Osteoblast (primary cell): Measurements from ENCODE around the gene GGA1. TPM values are rescaled to one million over a fixed set of nuclear protein-coding genes. Genes with fewer than 3 reads are reported as not detected.

Experiments used
- DNase-seq: peaks from one replicate; pipeline ENCODE4 v3.0.0; 2011; ENCODE audit warnings: low spot score, mixed read lengths; ENCODE audit not compliant: insufficient read length; ENCODE audit errors: missing footprints
- H2AFZ ChIP-seq: 2 replicates; pipeline ENCODE4 v1.6.0; 2011; ENCODE audit warnings: mild to moderate bottlenecking, low read length
- H3K27ac ChIP-seq: 2 replicates; pipeline ENCODE4 v1.5.1; 2011; ENCODE audit warnings: mild to moderate bottlenecking, low read depth, low read length, moderate library complexity
- H3K27me3 ChIP-seq: 2 replicates; pipeline ENCODE4 v1.6.0; 2012; ENCODE audit warnings: mild to moderate bottlenecking, control low read depth, inconsistent platforms, low read length, moderate library complexity; ENCODE audit not compliant: insufficient read depth
- H3K36me3 ChIP-seq: 2 replicates; pipeline ENCODE4 v1.5.1; 2011; ENCODE audit warnings: mild to moderate bottlenecking, low read length, control low read depth, moderate library complexity; ENCODE audit not compliant: insufficient read depth
- H3K4me1 ChIP-seq: 2 replicates; pipeline ENCODE4 v1.5.1; 2011; ENCODE audit warnings: mild to moderate bottlenecking, low read length, control low read depth, moderate library complexity; ENCODE audit not compliant: insufficient read depth
- H3K4me2 ChIP-seq: 2 replicates; pipeline ENCODE4 v1.6.0; 2011; ENCODE audit warnings: mild to moderate bottlenecking, low read length; ENCODE audit not compliant: insufficient read depth
- H3K4me3 ChIP-seq: fragments of 200-600 bp; sonication (generic); 3 replicates; pipeline ENCODE4 v1.5.1; 2012; ENCODE audit warnings: mild to moderate bottlenecking, low read length, inconsistent platforms; ENCODE audit not compliant: insufficient read depth
- H3K79me2 ChIP-seq: 2 replicates; pipeline ENCODE4 v1.6.0; 2012; ENCODE audit warnings: mild to moderate bottlenecking, low read length, control low read depth, inconsistent platforms; ENCODE audit not compliant: insufficient read depth
- H3K9me3 ChIP-seq: 2 replicates; pipeline ENCODE4 v1.5.1; 2011; ENCODE audit warnings: low read depth, low read length, control low read depth
- H4K20me1 ChIP-seq: 2 replicates; pipeline ENCODE4 v1.6.0; 2012; ENCODE audit warnings: mild to moderate bottlenecking, low read length, control low read depth; ENCODE audit not compliant: insufficient read depth
- total RNA-seq: library from RNA; depleted of rRNA; stranded (reverse); fragments of >200 nt; gene quantifications from 2 replicates; pipeline ENCODE4 v1.2.3, GENCODE V29; 2012
- TF ChIP-seq, protein P1 (sequence below): IDR thresholded peaks from 2 replicates; pipeline ENCODE4 v1.5.1; 2011; ENCODE audit warnings: mild to moderate bottlenecking, low read depth, low read length, moderate library complexity; ENCODE audit errors: extremely low read depth

GGA1 gene
- total RNA-seq, 1 donor: 36.2 TPM

DNA sequence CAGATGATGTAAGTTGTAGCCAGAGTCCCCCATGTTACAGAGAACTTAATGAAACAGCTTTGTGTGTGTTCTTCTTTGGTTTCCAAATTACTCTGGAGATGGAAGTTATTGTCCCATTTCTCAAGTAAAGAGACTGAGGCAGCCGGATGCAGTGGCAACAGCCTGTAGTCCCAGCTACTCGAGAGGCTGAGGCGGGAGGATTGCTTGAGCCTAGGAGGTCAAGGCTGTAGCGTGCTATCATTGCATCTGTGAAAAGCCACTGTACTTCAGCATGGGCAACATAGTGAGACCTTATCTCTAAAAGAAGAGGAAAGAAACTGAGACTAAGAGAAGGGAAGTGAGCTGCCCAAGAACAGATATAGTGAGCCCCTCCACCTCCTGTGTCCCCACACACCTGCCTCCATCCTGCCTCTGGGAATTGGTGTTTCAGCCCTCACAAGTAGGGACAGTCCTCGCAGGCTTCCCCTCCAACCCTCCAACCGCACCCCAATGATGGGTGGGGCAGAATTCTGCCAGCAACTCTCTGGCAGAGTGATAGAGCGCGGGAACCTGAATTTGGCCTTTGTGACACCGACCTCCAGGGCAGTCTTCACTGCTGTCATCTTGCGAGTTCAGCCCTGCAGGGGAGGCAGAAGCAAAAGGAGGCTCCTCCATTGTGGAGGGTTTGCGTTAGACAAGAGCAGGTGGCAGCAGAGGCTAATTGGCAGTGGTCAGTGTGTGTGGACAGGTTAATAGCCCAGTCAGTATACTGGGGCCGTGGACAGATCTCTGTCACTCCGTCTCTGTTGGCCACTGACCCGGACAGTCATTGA, 51.5 kb downstream of the GGA1 start:
- Histone ChIP-seq H3K4me1 (peaks cover 27% of the 10 kb centered on the region), H2AFZ (no peak overlapping the region), H3K27me3 (no peaks in the 10 kb centered on the region), H3K36me3 (no peaks in the 10 kb centered on the region), H3K79me2 (peaks cover 49% of the 10 kb centered on the region), H3K4me3 (peak overlapping the region; percentile 71), H3K9me3 (no peaks in the 10 kb centered on the region), H3K4me2 (peak overlapping the region; percentile 97), H3K27ac (no peak overlapping the region), H4K20me1 (peaks cover 19% of the 10 kb centered on the region)
- DNase-seq: peak; percentile 42
- TF ChIP-seq, protein P1, sequence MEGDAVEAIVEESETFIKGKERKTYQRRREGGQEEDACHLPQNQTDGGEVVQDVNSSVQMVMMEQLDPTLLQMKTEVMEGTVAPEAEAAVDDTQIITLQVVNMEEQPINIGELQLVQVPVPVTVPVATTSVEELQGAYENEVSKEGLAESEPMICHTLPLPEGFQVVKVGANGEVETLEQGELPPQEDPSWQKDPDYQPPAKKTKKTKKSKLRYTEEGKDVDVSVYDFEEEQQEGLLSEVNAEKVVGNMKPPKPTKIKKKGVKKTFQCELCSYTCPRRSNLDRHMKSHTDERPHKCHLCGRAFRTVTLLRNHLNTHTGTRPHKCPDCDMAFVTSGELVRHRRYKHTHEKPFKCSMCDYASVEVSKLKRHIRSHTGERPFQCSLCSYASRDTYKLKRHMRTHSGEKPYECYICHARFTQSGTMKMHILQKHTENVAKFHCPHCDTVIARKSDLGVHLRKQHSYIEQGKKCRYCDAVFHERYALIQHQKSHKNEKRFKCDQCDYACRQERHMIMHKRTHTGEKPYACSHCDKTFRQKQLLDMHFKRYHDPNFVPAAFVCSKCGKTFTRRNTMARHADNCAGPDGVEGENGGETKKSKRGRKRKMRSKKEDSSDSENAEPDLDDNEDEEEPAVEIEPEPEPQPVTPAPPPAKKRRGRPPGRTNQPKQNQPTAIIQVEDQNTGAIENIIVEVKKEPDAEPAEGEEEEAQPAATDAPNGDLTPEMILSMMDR: no peak

DNA sequence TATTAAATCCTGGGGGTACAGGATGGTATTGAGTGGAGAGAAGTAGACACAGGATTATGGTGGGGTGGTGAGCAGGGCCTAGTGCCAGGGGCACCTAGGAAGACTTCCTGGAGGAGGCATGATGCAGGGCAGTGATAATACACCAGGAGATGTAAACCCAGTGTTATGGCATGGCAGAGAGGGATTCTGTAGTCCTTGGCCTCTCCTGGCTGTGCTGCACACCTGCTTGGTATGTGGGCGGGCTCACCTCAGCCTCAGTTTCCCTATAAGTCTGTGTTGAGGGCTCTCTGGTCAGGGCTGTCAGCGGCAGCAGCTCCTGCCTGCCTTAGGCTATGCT, 52.0 kb downstream of the GGA1 start:
- Histone ChIP-seq H4K20me1 (peaks cover 19% of the 10 kb centered on the region), H3K79me2 (peaks cover 55% of the 10 kb centered on the region), H3K27ac (peak overlapping the region; percentile 86), H2AFZ (no peak overlapping the region), H3K9me3 (no peaks in the 10 kb centered on the region), H3K36me3 (no peaks in the 10 kb centered on the region), H3K4me2 (peak overlapping the region; percentile 18), H3K4me1 (peaks cover 27% of the 10 kb centered on the region), H3K4me3 (no peak overlapping the region), H3K27me3 (no peaks in the 10 kb centered on the region)
- no peak for DNase-seq
- TF ChIP-seq, protein P1: no peak

DNA sequence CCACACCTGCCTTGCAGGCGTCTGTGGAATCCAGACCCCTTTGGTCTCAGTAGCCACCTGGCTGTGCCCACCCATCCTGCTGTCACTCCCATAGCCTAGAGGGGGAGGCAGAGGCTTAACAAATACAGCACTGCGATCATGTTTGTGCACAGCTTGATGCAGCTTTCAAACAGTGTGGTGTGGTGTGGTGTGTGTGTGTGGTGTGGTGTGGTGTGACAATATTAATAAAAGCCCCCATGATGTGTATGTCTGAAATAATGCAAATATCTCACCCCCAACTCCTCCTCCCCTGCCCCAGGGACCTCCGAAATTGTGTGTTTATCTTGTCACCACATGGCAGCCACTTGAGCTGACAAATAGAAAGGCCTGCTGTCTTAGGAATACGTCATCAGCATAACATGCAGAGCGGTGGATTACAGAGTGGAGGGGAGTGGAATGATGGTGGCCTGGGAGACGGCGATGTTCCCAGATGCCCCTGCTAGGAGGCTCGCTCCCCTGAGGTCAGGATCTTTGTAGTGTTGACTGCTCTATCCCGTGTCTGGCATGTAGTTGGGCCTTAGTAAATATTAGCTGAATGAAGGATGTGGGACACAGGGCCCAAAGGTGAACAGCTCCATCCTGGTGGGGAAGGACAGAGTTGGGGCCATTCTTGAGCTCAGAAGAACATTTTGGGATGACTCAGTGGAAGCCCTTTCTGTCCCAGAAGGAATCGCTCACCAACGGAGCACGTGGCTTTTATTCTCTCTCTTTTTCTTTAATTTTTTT, 52.7 kb downstream of the GGA1 start:
- peak overlapping the region; percentile 82 for H2AFZ ChIP-seq
- peaks cover 59% of the 10 kb centered on the region for H3K79me2 ChIP-seq

More for the DNA sequence above, 52.7 kb downstream of the GGA1 start:
- H4K20me1 ChIP-seq: peaks cover 19% of the 10 kb centered on the region
- peak overlapping the region; percentile 77 for H3K4me2 ChIP-seq
- peaks cover 27% of the 10 kb centered on the region for H3K4me1 ChIP-seq
- H3K27ac ChIP-seq: peak overlapping the region; percentile 86
- H3K27me3 ChIP-seq: no peaks in the 10 kb centered on the region
- TF ChIP-seq, protein P1: peak; percentile 60
- peak overlapping the region; percentile 40 for H3K4me3 ChIP-seq
- H3K36me3 ChIP-seq: peaks cover 3% of the 10 kb centered on the region
- DNase-seq: peak; percentile 96
- H3K9me3 ChIP-seq: no peaks in the 10 kb centered on the region
